Panc1 (cell line): ENCODE results near the gene CLHC1. TPM values are rescaled to one million over a fixed set of nuclear protein-coding genes. Genes with fewer than 3 reads are reported as not detected.

Source experiments
- total RNA-seq: library from RNA; stranded (reverse); gene quantifications from one replicate; pipeline ENCODE4 v1.2.1, GENCODE V29; 2021; ENCODE audit not compliant: unreplicated experiment

The CLHC1 gene
- total RNA-seq, 1 experiment from 2014 or later: 3.6 TPM

Other genes with a start within 250 kb of the CLHC1 start
- gene RTN4, start 181.8 kb downstream of the CLHC1 start, total RNA-seq: 513 TPM
- 853 TPM for gene RPS27A, start 395 bp upstream of the CLHC1 start, total RNA-seq
- gene MTIF2, start 36.9 kb upstream of the CLHC1 start, total RNA-seq: 34.1 TPM
- gene CCDC88A, start 187.6 kb upstream of the CLHC1 start, total RNA-seq: 99.8 TPM